ENCODE measurements around the gene ZFP57. TPM values are rescaled to one million over a fixed set of nuclear protein-coding genes. Genes with fewer than 3 reads are reported as not detected.

The ZFP57 gene
- total RNA-seq, 1 donor from 2014 or later, result 1.6 TPM

DNA sequence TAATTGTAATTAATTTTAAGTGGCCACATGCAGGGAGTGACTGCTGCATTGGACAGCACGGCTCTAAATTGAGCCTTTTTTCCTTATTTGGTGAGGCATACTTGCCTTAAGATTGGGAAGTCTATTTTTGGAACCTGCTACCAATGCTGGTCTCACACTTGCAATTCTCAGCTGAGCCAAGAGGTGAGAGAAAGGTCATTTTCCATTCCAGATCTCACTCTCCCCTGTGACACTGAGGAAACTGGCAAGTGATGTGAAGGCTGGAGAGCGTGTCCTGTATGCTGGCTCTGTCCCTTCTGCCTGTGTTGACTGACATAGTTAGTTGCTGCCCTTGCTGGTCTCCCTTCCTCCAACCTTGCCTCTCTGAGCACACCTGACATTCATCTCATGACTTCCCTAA, 24.8 kb downstream of the ZFP57 start:
- DNase-seq (ENCODE audit: low read depth) (no peak), FAIRE-seq (no peak)
- no peaks in the 10 kb centered on the region for H3K36me3 ChIP-seq (ENCODE audit: control insufficient read depth, insufficient read depth, low read length)
- H3K27me3 ChIP-seq (ENCODE audit: control insufficient read depth, insufficient read depth, low read length), result peaks cover 2% of the 10 kb centered on the region
- TF ChIP-seq, protein P1, sequence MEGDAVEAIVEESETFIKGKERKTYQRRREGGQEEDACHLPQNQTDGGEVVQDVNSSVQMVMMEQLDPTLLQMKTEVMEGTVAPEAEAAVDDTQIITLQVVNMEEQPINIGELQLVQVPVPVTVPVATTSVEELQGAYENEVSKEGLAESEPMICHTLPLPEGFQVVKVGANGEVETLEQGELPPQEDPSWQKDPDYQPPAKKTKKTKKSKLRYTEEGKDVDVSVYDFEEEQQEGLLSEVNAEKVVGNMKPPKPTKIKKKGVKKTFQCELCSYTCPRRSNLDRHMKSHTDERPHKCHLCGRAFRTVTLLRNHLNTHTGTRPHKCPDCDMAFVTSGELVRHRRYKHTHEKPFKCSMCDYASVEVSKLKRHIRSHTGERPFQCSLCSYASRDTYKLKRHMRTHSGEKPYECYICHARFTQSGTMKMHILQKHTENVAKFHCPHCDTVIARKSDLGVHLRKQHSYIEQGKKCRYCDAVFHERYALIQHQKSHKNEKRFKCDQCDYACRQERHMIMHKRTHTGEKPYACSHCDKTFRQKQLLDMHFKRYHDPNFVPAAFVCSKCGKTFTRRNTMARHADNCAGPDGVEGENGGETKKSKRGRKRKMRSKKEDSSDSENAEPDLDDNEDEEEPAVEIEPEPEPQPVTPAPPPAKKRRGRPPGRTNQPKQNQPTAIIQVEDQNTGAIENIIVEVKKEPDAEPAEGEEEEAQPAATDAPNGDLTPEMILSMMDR (IDR thresholded peaks at IDR 0.05; ENCODE audit: insufficient read depth, low read length, severe bottlenecking), result no peak
- no peak overlapping the region for H3K4me3 ChIP-seq (ENCODE audit: low read depth, low read length)

DNA sequence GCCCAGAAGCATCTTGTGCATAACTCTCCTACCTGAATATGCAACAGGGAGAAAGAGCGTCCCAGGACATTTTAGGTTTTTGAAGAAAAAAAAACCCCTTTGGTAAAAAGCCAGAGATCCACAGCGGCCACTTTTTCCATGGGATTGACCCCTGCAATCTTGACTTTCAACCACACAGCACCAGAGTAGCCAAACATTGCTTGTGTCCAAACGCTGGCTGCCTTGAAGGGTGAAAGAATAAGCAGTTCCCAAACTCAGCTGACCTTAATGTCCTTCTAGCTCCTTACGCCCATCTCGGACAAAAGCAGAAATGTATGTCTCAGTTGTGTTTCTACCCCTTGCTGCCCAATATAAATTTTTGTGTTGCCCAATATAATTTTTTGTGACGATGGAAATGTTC, 25.3 kb downstream of the ZFP57 start:
- TF ChIP-seq, protein P1 (IDR thresholded peaks at IDR 0.05; ENCODE audit: insufficient read depth, low read length, severe bottlenecking), result no peak
- no peaks in the 10 kb centered on the region for H3K36me3 ChIP-seq (ENCODE audit: control insufficient read depth, insufficient read depth, low read length)
- FAIRE-seq, result no peak
- H3K27me3 ChIP-seq (ENCODE audit: control insufficient read depth, insufficient read depth, low read length), result peaks cover 2% of the 10 kb centered on the region
- DNase-seq (ENCODE audit: low read depth), result no peak
- H3K4me3 ChIP-seq (ENCODE audit: low read depth, low read length), result no peak overlapping the region

DNA sequence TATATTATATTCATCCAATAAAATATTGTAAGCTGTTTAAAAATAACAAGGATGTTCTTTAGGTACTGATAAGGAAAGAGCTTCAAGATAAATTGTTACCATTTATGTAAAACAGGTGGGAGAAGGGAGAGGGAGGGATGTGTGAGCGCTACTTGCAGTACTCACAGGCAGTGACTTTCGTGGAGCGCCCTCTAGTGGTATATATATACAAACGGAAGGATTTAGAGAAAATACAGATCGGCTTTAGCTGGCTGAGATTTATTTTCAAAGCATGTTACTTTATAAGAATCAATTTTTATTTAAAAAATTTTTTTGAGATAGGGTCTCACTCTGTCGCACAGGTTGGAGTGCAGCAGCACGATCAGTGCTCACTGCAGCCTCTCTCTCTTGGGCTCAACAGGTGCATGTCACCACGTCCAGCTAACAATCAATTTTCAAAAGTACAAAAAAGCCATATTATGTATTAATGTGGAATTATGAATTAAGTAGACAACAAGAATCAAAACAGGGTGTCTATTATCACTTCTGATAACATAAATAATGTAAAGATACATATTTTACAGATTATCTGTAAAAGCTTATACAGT, 27.4 kb downstream of the ZFP57 start:
- FAIRE-seq (no peak), DNase-seq (ENCODE audit: low read depth) (peak; percentile 59)
- peaks cover 2% of the 10 kb centered on the region for H3K27me3 ChIP-seq (ENCODE audit: control insufficient read depth, insufficient read depth, low read length)
- TF ChIP-seq, protein P1 (IDR thresholded peaks at IDR 0.05; ENCODE audit: insufficient read depth, low read length, severe bottlenecking), result peak; percentile 60
- no peak overlapping the region for H3K4me3 ChIP-seq (ENCODE audit: low read depth, low read length)
- H3K36me3 ChIP-seq (ENCODE audit: control insufficient read depth, insufficient read depth, low read length), result no peaks in the 10 kb centered on the region

DNA sequence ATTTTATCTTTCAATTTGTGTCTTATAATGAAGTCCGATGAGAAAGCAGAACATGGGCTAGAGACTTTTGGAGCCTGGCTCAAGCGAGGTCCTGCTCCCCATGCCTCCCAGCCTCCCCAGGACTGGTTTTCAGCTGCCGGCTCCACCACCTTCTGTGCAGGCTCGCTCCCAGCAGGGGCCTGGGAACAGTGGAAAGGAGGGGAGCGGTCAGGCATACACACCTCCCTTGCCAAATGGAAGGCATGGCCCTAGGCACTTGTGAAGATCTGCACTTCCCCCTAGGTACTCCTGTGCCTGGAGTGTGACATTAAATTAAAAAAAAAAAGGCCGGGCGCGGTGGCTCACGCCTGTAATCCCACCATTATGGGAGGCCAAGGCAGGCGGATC, 28.8 kb downstream of the ZFP57 start:
- FAIRE-seq, result no peak
- Histone ChIP-seq H3K4me3 (ENCODE audit: low read depth, low read length) (no peak overlapping the region), H3K27me3 (ENCODE audit: control insufficient read depth, insufficient read depth, low read length) (peaks cover 2% of the 10 kb centered on the region), H3K36me3 (ENCODE audit: control insufficient read depth, insufficient read depth, low read length) (no peaks in the 10 kb centered on the region)
- TF ChIP-seq, protein P1 (IDR thresholded peaks at IDR 0.05; ENCODE audit: insufficient read depth, low read length, severe bottlenecking), result no peak
- DNase-seq (ENCODE audit: low read depth), result no peak

DNA sequence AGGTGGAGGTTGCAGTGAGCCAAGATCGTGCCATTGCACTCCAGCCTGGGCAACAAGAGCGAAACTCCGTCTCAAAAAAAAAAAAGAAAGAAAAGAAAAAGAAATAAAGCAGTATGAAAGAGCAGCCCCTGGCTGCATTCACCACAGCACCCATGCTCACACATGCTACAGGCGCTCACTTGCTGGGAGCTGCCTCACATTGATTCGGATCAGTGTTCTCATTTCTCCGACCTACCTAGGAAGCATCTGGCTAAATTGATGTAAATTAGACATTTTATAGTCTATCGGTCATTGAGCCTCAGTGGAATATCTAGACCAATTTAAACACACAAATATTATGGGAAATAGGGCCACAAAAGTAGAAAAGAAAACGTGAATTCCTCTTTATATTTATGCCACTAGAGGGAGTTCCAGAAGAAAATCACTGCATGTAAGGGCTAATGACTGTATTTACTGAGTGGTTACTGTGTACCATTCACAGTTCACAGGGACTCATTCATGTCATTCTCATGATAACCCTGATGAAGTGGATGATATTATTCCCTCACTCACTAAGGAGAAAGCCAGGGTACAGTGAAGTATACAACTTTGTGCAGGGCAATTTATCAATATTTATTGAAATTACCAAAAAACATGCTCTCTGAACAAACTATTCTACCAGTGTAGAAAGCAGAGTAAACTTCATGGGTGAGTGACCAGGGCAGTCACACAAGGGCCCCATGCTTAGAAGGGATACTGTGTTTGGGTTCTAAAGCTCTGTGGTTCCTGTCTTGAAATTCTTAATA, 29.3 kb downstream of the ZFP57 start:
- no peak overlapping the region for H3K4me3 ChIP-seq (ENCODE audit: low read depth, low read length)
- FAIRE-seq (no peak), DNase-seq (ENCODE audit: low read depth) (peak; percentile 50)
- no peaks in the 10 kb centered on the region for H3K36me3 ChIP-seq (ENCODE audit: control insufficient read depth, insufficient read depth, low read length)
- TF ChIP-seq, protein P1 (IDR thresholded peaks at IDR 0.05; ENCODE audit: insufficient read depth, low read length, severe bottlenecking), result peak; percentile 60
- H3K27me3 ChIP-seq (ENCODE audit: control insufficient read depth, insufficient read depth, low read length), result peaks cover 2% of the 10 kb centered on the region
